Vagina (tissue), 2 donors: ENCODE measurements around the gene FUT1.

ENCODE experiments used
- CTCF ChIP-seq, 3 experiments: fragments of 450-650 bp in 2 of 3; fragments of 200-600 bp in 1 of 3; sonication (generic) in 1 of 3; IDR thresholded peaks; one replicate each; pipeline ENCODE4 v1.5.1; 2017 to 2019; ENCODE audit warnings: antibody characterized with exemption in 3 of 3, mild to moderate bottlenecking in 2 of 3, moderate library complexity in 2 of 3
- POLR2A ChIP-seq, 2 donors: fragments of 450-650 bp; IDR thresholded peaks; one replicate each; pipeline ENCODE4 v1.6.1; 2017; ENCODE audit warnings: antibody characterized with exemption in 2 of 2, mild to moderate bottlenecking in 2 of 2, moderate library complexity in 2 of 2
- POLR2AphosphoS5 ChIP-seq, 2 donors: sonication (generic); formaldehyde crosslinking; IDR thresholded peaks; one replicate each; pipeline ENCODE4 v1.9.0; 2017; ENCODE audit warnings: antibody characterized with exemption in 2 of 2, mild to moderate bottlenecking in 2 of 2, low read depth in 1 of 2; ENCODE audit not compliant: insufficient read depth in 1 of 2

- TF ChIP-seq CTCF (IDR thresholded peaks at IDR 0.05) (no peak), POLR2AphosphoS5 (IDR thresholded peaks at IDR 0.05; ENCODE audit: insufficient read depth in 1 of 2, low read depth in 1 of 2) (no peak), POLR2A (IDR thresholded peaks at IDR 0.05) (no peak)
Observed at GRCh38 chr19:48756686-48757085, 4.2 kb upstream of the FUT1 start.
